Stimulated activated CD4-positive, alpha-beta T cell treated with anti-CD3 and anti-CD28 coated beads, Interleukin-1b, Interleukin-23, amount 100 ng/mL, for 48 hours (primary cell): ENCODE data around the gene PPT1.
A peak's percentile ranks its signal among the peaks of the same experiment; 100 is the strongest.

Experiments used
- DNase-seq: peaks from one replicate; pipeline ENCODE4 v3.0.0-alpha.2; 2020

The PPT1 gene

GRCh38 chr1:40096977-40097782 lies at the start of gene PPT1:
Gene PPT1, minus strand, starts transcription at chr1:40097252. Its CDS starts 14 bp downstream, at chr1:40097238.
- DNase-seq = peak; percentile 71

DNA sequence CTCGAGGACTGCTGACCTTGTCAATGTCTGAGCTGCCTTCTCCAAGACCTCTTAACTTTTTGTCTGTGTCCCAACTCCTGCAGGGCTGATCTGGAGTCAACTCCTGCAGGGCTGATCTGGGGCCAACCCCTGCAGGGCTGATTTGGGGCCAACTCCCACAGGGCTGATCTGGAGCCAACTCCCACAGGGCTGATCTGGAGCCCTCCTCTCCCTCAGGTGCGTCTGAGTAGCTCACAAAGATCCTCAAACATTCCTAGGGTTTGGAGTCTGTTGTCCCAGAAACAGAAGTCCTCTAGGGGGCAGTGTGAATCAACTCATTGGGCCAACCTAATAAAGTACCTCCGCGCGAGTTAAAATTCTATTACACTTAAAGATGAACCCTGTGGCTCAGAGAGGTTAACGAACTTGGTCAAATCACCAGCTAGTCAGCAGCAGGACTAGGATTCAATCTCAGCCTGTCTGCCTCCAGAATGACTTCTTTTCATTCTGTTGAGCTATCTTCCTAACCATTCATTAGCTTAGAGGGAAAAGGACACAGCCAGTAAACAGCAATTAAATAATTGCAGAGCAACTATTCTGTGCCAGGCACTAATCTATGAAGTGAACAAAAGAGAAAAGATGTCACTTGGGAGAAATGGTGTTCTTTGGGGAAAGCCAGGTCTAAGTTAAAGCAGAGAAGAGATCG lies 47.0 kb upstream of the PPT1 start:
- DNase-seq = peak; percentile 32

GRCh38 chr1:40141878-40142535 lies 45.0 kb upstream of the PPT1 start:
- no peak for DNase-seq

GRCh38 chr1:40140211-40140973 lies 43.3 kb upstream of the PPT1 start:
- no peak for DNase-seq

- DNase-seq = no peak
Observed at GRCh38 chr1:40133839-40134238, 36.8 kb upstream of the PPT1 start.

DNA sequence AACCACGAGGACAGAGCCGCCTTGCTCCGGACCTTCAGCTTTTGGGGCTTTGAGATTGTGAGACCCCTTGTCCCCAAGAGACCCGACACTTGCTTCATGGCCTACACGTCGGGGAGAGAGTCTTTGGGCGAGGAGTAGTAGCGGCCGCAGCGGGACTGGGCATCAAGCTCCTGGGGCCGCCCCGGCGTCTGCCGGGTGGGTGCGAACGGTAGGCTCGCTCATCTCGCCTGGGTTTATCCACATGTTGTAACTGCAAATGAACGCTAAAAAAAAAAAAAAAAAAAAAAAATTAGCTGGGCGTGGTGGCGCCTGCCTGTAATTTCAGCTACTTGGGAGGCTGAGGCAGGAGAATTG lies 36.2 kb upstream of the PPT1 start:
- DNase-seq = no peak

DNA sequence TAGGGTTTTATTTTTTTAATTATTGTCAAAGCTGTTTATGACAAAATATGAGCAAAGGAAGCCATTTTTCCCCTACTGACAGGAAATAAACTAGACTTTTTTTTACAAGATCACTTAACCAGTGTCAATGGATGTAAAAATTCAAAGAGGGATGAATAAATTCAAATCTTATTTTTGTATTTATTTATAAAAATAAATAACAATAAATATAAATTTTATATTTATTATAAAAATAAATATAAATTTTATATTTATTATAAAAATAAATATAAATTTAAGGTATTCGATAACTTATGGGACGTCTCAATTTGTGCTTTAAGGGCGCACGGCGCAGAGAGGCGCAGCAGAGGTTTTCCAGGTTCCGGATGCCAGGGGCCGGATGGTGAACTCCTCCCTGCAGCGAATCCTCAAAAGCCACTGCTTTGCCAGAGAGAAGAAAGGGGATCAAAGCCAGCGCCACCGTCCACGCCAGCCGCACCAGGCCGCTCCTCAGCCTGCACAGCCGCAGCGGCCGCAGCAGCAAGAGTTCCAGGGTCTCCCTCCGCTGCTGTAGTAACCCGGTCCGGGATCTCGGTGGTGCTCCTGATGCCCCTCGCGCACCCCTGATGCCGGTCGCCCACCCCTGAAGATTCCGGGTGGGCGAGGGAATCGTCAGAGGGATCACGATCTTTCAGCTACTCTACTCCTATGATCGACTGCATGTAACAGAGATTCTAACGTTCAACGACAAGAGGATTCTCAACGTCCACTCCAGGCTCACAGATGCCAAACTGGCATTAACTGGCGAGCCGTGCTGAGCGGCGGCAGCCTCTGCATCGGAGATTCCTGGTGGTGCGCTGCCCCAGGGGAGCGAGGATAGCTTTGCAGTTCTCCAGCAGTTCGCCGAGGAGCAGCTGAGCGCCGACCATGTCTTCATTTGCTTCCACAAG lies 35.6 kb upstream of the PPT1 start:
- no peak for DNase-seq

- DNase-seq = no peak
Observed at GRCh38 chr1:40130892-40131291, 33.8 kb upstream of the PPT1 start.

- DNase-seq = no peak
Observed at GRCh38 chr1:40122855-40123254, 25.8 kb upstream of the PPT1 start.

DNA sequence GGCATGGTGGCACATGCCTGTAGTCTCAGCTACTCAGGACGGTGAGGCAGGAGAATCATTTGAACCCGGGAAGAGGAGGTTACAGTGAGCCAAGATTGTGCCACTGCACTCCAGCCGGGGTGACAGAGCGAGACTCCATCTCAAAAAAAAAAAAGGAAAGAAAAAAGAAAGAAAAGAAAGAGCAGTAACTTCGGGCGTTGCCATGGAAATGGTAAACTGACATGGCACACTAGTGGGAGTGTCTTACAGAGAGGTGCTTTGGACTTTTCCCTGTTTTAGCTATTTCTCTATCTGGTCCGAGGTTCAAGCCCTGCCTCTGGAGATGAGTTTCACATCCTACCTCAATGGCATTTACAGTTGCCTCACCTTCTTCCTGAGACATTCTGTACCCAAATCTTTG lies 23.1 kb upstream of the PPT1 start:
- no peak for DNase-seq

GRCh38 chr1:40114400-40114799 lies 17.3 kb upstream of the PPT1 start:
- DNase-seq = no peak

GRCh38 chr1:40110389-40110788 lies 13.3 kb upstream of the PPT1 start:
- no peak for DNase-seq

DNA sequence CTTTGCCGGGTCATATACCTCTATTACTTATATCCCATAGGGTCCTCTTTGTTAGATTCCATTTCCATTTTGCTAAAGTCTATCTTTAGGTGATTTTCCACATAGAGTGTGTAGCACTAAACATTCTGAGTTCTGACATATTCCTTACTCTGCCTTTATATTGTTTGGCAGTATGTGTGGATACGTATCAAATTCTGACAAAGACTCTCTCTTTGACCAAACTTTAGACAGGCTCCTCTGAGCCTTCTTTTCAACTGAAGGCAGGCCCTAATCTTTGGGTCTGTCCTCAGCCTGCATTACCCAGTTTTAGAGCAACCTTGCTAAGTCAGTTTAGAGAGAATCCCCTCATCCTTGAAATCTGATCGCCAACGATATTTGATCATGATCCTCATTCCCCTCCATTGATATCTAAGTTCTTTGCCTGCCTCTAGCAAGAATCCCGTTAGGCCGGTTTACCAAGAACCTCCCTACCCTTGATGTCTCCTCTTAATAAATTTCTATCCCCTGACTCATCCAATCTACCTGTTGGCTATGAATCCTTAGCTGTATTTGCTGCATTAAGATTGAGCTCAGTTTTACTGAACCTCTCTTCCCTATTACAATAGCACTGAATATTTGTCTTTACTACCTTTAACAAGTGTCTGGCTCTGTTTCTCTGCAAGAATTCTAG lies 10.4 kb upstream of the PPT1 start:
- no peak for DNase-seq

DNA sequence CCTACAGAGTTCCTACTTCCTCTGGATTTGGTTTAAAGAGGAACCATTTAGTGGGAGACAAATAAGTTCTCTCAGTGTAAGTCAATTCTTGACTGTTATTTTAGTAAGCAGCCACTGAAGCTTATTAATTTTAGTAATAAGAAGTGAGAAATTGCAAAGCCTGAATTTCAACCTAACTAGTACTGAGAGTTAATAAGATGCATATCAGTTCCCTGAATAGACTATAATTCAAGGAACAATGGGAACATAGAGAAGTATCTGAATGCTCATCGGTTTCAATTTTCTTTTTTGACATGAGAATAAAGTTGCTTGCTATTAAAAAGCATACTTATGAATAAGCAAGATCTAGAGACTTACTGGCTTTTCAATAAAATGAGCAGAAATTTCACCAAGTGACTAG lies 8.0 kb upstream of the PPT1 start:
- DNase-seq = no peak

- DNase-seq = no peak
Observed at GRCh38 chr1:40102896-40103295, 5.8 kb upstream of the PPT1 start.

DNA sequence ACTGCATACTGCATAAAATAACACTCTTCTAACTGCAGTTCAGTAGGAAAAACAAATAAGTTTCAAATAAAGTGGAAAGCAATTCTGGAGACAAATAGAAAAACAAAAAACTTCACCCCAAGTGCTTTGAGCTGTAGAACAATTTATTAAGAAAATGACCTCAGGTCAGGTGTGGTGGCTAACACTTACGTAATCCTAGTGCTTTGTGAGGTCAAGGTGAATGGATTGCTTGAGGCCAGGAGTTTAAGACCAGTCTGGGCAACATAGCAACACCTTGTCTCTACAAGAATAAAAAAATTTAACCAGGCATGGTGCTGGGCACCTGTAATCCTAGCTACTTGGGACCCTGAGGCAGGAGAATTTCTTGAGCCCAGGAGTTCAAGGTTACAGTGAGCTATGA lies 5.0 kb upstream of the PPT1 start:
- DNase-seq = no peak

- no peak for DNase-seq
Observed at GRCh38 chr1:40096646-40096976, 441 bp downstream of the PPT1 start.

- DNase-seq = no peak
Observed at GRCh38 chr1:40095806-40096205, 1.2 kb downstream of the PPT1 start.

DNA sequence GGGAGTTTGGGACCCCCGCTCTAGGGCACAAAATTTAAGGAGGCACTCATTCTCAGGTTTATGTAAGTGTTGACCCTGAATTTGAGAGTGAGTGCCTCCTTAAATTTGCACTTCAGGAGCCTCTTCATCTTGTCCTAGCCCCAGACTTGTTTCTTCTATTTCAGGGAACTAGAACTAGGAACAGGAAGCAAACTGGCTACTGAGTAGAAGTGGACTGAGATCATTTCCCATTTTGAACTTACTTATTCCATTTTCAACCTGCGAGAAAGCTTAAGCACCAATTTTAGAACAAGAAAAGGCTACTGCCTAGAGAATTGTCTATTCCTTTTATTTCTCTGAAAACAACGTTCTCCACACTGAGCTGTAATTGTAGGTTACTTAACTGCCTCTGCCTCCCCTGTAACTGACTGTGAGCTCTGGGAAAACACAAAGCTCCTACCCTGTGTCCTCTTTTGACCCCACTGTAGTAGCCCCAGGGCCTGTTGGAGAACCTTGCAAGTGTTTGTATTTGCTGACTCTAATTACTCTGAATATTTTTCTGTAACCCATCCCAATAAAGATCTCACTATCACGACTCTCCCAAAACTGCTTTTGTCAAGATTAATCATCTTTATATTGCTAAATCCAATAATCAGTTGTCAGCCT lies 2.5 kb downstream of the PPT1 start:
- no peak for DNase-seq

DNA sequence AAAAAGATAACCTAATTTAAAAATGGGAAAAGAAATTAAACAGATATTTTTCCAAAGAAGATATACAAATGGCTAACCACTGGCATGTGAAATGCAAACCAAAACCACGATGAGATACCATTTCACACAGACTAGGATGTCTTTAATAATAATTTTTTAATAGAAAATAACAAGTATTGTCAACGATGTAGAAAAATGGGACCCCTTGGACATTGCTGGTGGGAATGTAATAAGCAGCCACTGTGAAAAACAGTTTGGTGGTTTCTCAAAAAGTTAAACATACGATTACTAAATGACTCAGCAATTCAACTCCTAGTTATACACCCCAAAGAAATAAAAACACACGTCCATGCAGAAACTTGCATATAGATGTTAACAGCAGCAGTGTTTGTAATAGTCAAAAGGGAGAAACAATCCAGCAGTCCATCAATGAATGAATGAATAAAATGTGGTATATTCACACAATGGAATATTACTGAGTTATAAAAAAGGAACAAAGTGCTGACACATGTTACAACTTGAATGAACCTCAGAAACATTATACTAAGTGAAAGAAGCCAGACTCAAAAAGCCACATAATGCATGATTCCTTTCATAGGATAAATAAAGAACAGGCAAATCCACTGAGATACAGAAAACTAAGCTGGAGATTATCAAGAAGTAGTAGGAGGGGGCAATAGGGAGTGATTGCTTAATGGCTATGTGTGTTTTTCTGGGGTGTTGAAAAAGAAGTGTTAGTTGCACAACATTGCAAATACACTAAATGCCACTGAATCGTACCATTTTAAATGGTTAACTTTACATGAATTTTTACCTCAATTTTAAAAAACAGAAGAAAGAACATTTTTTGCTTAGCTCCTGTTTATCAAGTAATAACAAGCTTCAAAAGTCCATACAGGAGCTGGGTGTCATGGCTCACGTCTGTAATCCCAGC lies 4.1 kb downstream of the PPT1 start:
- DNase-seq = no peak
